CD8-positive, alpha-beta memory T cell (primary cell): Measurements from ENCODE around the gene TRPV6. TPM values are rescaled to one million over a fixed set of nuclear protein-coding genes. Genes with fewer than 3 reads are reported as not detected.
A peak's percentile ranks its signal among the peaks of the same experiment; 100 is the strongest.

Experiments
- CTCF ChIA-PET: fragments of 350-600 bp; sonication (Branson Sonifier 250); formaldehyde crosslinking; loops from one replicate; lab custom pipeline; 2021; ENCODE audit warnings: antibody characterized with exemption; lab: Charles Lee
- POLR2A ChIA-PET: fragments of 350-600 bp; sonication (Branson Sonifier 250); formaldehyde crosslinking; loops from one replicate; lab custom pipeline; 2021; ENCODE audit warnings: antibody characterized with exemption; lab: Charles Lee
- DNase-seq, 5 donors: peaks; one replicate each; pipeline versions ENCODE4 v3.0.0 to v3.0.0-alpha.2; 2020 to 2022; ENCODE audit warnings: mixed read lengths in 1 of 5
- H3K27ac ChIP-seq: one replicate; pipeline ENCODE4 v1.7.0; 2013; ENCODE audit warnings: low read depth, mild to moderate bottlenecking, low read length, moderate library complexity
- H3K27me3 ChIP-seq: 2 replicates; pipeline ENCODE4 v1.7.0; 2013; ENCODE audit warnings: low read length, mild to moderate bottlenecking; ENCODE audit not compliant: insufficient read depth, poor library complexity, severe bottlenecking
- H3K36me3 ChIP-seq: 2 replicates; pipeline ENCODE4 v1.7.0; 2013; ENCODE audit warnings: mild to moderate bottlenecking, low read length, moderate library complexity; ENCODE audit not compliant: insufficient read depth
- H3K4me1 ChIP-seq: 2 replicates; pipeline ENCODE4 v1.7.0; 2013; ENCODE audit warnings: mild to moderate bottlenecking, low read length, moderate library complexity; ENCODE audit not compliant: insufficient read depth
- H3K4me3 ChIP-seq: 2 replicates; pipeline ENCODE4 v1.7.0; 2013; ENCODE audit warnings: mild to moderate bottlenecking, low read length
- H3K9me3 ChIP-seq: 2 replicates; pipeline ENCODE4 v1.7.0; 2013; ENCODE audit warnings: mild to moderate bottlenecking, low read length
- H3K27ac Mint-ChIP-seq, 8 donors: one replicate each; pipeline ENCODE4 v1.8.0; 2020 to 2021; ENCODE audit warnings: mixed read lengths in 8 of 8, mild to moderate bottlenecking in 6 of 8, inconsistent platforms in 3 of 8, moderate library complexity in 3 of 8
- H3K27me3 Mint-ChIP-seq, 2 donors: one replicate each; pipeline ENCODE4 v1.8.0; 2020 to 2021; ENCODE audit warnings: mixed read lengths in 2 of 2, mild to moderate bottlenecking in 1 of 2, moderate library complexity in 1 of 2
- H3K36me3 Mint-ChIP-seq, 3 donors: one replicate each; pipeline ENCODE4 v1.8.0; 2020 to 2021; ENCODE audit warnings: mixed read lengths in 3 of 3, inconsistent platforms in 1 of 3, mild to moderate bottlenecking in 1 of 3
- H3K4me1 Mint-ChIP-seq, 3 donors: one replicate each; pipeline ENCODE4 v1.8.0; 2020 to 2021; ENCODE audit warnings: mixed read lengths in 3 of 3, inconsistent platforms in 1 of 3, mild to moderate bottlenecking in 1 of 3
- H3K4me3 Mint-ChIP-seq, 7 donors: one replicate each; pipeline ENCODE4 v1.8.0; 2020 to 2021; ENCODE audit warnings: mixed read lengths in 7 of 7, mild to moderate bottlenecking in 6 of 7, moderate library complexity in 4 of 7, inconsistent platforms in 2 of 7
- H3K9me3 Mint-ChIP-seq, 5 donors: one replicate each; pipeline ENCODE4 v1.8.0; 2020 to 2022; ENCODE audit warnings: mixed read lengths in 5 of 5, mild to moderate bottlenecking in 3 of 5, moderate library complexity in 2 of 5, inconsistent platforms in 1 of 5
- polyA plus RNA-seq: library from polyadenylated mRNA; unstranded; fragments of 300-500 nt; fragmentation: Illumina TruSeq; gene quantifications from one replicate; pipeline ENCODE4 v1.2.3, GENCODE V29; 2021
- total RNA-seq, 2 experiments: library from RNA; stranded (reverse); gene quantifications; one replicate each; pipeline ENCODE4 v1.2.3, GENCODE V29; 2021

Gene TRPV6
- total and polyA plus RNA-seq, 3 experiments from 2014 or later, result not detected

DNA sequence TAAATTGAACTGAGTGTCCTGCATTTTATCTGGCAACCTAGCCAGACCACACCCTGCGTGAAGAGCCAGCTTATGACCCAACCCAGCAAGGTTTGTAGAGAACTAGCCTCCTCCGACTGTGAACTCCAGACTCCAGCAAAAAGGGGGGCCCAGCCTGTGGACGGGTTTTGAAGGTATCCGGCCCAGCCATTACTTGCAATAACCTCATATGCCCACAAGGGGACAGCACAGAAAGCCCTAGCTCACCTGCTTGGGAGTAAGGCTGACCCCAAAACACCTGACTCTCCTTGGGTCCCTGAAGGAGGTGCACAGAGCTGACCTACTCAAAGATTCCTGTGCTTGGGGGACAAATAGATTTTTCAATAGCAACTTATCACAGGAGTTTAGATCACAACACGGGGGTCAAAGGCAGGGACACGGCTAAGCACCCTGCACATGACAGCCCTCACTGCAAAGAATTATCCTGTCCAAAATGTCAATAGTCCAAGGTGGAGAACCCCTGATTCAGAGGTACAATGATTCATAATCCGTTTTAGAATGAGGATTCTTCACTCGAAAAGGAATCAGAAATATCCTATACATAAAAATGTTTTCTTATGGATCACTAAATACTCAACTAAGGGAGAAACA lies 4.6 kb downstream of the TRPV6 start:
- peaks cover 9 to 42% of the 10 kb centered on the region in 2 donors for H3K27me3 Mint-ChIP-seq
- ChIA-PET CTCF (interaction anchor here (1.0 to 4.0 kb wide), 9 partner anchors 9 to 576 kb away, joined by 3 to 14 read pairs (median 3); no protein-coding TSS in a partner anchor), POLR2A (no interaction called here)
- H3K27me3 ChIP-seq, result no peaks in the 10 kb centered on the region
- DNase-seq, result peak; percentile 13 to 62 (median 29)
- H3K4me1 ChIP-seq, result no peaks in the 10 kb centered on the region
- no peaks in the 10 kb centered on the region for H3K36me3 ChIP-seq
- no peak overlapping the region for H3K27ac Mint-ChIP-seq
- H3K27ac ChIP-seq, result no peak overlapping the region
- no peaks in the 10 kb centered on the region for H3K36me3 Mint-ChIP-seq
- no peak overlapping the region for H3K4me3 Mint-ChIP-seq
- H3K4me3 ChIP-seq, result no peak overlapping the region
- H3K4me1 Mint-ChIP-seq, result peaks cover 0 to 4% (median 0%) of the 10 kb centered on the region in 3 donors
- no peaks in the 10 kb centered on the region for H3K9me3 ChIP-seq
- H3K9me3 Mint-ChIP-seq, result no peaks in the 10 kb centered on the region

DNA sequence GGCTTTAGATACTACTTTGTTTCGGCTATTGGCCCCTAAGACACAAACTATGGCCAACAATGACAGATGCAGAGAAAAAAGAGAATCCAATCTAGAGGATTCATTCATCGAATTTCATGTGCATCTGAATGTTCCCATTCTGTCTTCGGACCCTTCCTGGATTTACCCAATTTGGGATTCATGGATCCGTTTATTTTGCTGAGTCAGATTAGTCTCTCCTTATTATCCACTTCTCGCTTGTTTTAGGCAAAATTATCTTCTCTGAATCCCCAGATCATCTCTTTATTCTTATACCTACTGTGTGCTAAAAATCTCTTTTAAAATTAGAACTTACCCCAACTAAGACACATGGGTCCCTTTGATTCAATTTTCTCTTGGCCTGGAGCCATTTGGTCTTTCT lies 6.5 kb downstream of the TRPV6 start:
- Histone ChIP-seq H3K27ac (no peak overlapping the region), H3K27me3 (no peaks in the 10 kb centered on the region), H3K36me3 (no peaks in the 10 kb centered on the region), H3K4me3 (no peak overlapping the region), H3K4me1 (no peaks in the 10 kb centered on the region), H3K9me3 (no peaks in the 10 kb centered on the region)
- ChIA-PET POLR2A (no interaction called here), CTCF (interaction anchor here (1.1 to 4.0 kb wide), 4 partner anchors 25 to 344 kb away, joined by 3 to 14 read pairs (median 4); no protein-coding TSS in a partner anchor)
- Mint-ChIP-seq H3K9me3 (no peaks in the 10 kb centered on the region), H3K27ac (no peak overlapping the region), H3K4me3 (no peak overlapping the region), H3K36me3 (no peaks in the 10 kb centered on the region), H3K27me3 (peaks cover 9 to 43% of the 10 kb centered on the region in 2 donors), H3K4me1 (peaks cover 0 to 4% (median 0%) of the 10 kb centered on the region in 3 donors)
- DNase-seq, result no peak

DNA sequence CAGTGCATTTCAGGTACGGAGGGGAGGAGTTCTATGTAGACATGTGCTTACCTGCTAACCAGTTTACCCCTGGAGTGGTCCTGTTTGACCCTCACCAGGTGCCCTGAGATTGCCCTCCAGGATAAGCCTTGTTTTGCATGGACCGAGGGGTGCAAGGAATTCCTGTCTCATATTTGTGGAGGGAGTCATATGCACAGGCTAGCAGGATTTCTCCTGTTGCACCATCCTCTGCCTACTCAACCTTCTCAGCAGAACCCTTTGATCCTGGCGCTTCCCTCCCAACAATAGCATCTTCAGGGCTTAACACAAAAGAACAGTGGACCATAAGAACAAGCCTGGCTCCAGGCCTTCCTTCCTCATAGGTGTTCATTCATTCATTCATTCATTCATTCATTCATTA lies 7.2 kb downstream of the TRPV6 start:
- Mint-ChIP-seq H3K9me3 (no peaks in the 10 kb centered on the region), H3K27ac (peak overlapping the region in 1 of 8 donors; percentile 67), H3K36me3 (no peaks in the 10 kb centered on the region), H3K4me3 (no peak overlapping the region), H3K27me3 (peaks cover 9 to 39% of the 10 kb centered on the region in 2 donors), H3K4me1 (peaks cover 0 to 4% (median 0%) of the 10 kb centered on the region in 3 donors)
- H3K27me3 ChIP-seq, result no peaks in the 10 kb centered on the region
- DNase-seq, result no peak
- H3K4me1 ChIP-seq, result no peaks in the 10 kb centered on the region
- ChIA-PET POLR2A (no interaction called here), CTCF (interaction anchor here (1.5 kb wide), 1 partner anchor 12 kb away, joined by 6 read pairs; no protein-coding TSS in a partner anchor)
- H3K36me3 ChIP-seq, result no peaks in the 10 kb centered on the region
- H3K4me3 ChIP-seq, result no peak overlapping the region
- H3K9me3 ChIP-seq, result no peaks in the 10 kb centered on the region
- no peak overlapping the region for H3K27ac ChIP-seq

DNA sequence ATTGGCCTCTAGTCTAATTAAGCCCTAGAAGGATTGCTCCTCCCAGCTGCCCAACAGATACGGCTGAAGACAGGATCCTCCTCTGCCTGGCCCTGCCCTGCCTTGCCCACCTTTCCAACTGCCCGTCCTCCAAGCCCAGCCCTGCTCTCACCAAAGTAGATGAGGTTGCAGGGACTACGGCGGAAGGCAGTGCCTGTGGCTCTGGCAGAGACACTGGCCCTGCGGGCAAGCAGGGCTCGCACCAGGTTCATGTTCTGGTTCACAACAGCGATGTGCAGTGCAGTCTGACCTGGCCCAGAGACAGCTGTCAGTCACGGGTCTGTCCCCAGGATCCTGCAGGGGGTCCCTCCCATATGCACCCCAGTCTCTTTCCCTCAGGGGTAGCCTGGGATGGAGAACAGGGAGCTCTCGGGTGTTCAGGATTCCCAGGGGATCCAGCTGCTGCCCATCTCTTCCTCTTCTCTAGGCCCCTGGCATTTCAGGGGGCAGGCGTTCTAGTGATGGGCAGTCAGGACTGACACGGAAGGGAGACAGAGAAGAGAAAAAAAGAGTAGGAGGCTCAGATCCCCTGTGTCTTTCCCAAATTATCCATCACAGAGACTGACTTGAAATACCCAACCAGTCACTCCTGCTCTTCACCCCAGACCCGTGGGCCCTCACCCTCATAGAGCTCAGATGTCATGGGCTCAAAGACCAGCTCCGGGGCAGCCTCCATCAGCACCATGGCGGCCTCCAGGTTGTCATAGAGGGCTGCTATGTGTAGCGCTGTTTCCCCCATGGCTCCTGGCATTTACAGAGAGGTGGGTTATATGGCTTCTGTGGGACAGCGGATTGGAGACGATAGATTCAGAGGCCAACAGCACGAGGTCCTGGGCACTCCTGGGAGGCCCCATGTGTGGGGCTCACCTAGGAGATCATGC lies 8.3 kb downstream of the TRPV6 start:
- POLR2A ChIA-PET, result no interaction called here
- no peaks in the 10 kb centered on the region for H3K4me1 ChIP-seq
- Mint-ChIP-seq H3K9me3 (no peaks in the 10 kb centered on the region), H3K27ac (no peak overlapping the region), H3K36me3 (no peaks in the 10 kb centered on the region), H3K4me3 (no peak overlapping the region), H3K27me3 (peaks cover 9 to 29% of the 10 kb centered on the region in 2 donors), H3K4me1 (peaks cover 0 to 4% (median 0%) of the 10 kb centered on the region in 3 donors)
- H3K27ac ChIP-seq, result no peak overlapping the region
- H3K36me3 ChIP-seq, result no peaks in the 10 kb centered on the region
- no peak overlapping the region for H3K4me3 ChIP-seq
- H3K27me3 ChIP-seq, result no peaks in the 10 kb centered on the region
- CTCF ChIA-PET, result interaction anchor here (1.5 kb wide), 1 partner anchor 11 kb away, joined by 6 read pairs; no protein-coding TSS in a partner anchor
- H3K9me3 ChIP-seq, result no peaks in the 10 kb centered on the region
- DNase-seq, result no peak

DNA sequence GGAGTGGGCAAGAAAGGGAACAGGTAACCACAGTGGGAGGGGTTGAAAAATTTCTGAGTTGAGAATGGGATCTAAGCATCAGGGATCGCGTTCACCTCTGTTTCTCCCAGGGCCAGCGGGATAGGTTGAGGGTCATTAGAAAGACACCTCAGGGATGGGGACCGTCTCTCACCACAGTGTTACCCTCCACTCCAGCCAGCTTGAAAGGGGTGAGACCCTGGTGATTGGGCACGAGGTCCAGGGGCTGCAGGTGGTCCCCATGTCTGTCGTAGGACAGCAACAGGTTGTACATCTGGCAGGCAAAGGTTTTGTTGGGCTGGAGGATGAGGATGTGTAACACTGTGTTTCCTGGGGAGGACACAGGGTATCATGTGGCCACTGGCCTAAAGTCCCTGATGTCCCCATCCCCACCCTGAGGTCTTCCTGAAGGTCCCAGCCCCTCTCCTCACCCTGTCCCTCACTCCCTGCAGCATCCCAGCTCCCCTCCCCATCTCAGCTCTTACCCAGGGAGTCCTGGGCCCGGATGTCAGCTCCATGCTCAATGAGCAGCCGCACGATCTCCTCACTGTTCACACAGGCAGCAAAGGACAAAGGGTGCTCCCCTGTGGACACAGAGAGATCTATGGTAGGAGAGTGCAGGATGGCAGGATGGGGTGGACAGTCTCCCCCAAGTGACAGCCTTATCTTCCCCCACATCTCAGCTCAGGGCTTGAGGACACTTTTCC lies 9.1 kb downstream of the TRPV6 start:
- Histone ChIP-seq H3K36me3 (no peaks in the 10 kb centered on the region), H3K27ac (no peak overlapping the region), H3K4me3 (no peak overlapping the region), H3K9me3 (no peaks in the 10 kb centered on the region), H3K27me3 (no peaks in the 10 kb centered on the region), H3K4me1 (no peaks in the 10 kb centered on the region)
- ChIA-PET CTCF (no interaction called here), POLR2A (no interaction called here)
- DNase-seq, result no peak
- Mint-ChIP-seq H3K4me3 (no peak overlapping the region), H3K36me3 (peaks cover 0 to 2% (median 0%) of the 10 kb centered on the region in 3 donors), H3K27me3 (peaks cover 6 to 25% of the 10 kb centered on the region in 2 donors), H3K27ac (no peak overlapping the region), H3K9me3 (no peaks in the 10 kb centered on the region), H3K4me1 (peaks cover 0 to 4% (median 0%) of the 10 kb centered on the region in 3 donors)

DNA sequence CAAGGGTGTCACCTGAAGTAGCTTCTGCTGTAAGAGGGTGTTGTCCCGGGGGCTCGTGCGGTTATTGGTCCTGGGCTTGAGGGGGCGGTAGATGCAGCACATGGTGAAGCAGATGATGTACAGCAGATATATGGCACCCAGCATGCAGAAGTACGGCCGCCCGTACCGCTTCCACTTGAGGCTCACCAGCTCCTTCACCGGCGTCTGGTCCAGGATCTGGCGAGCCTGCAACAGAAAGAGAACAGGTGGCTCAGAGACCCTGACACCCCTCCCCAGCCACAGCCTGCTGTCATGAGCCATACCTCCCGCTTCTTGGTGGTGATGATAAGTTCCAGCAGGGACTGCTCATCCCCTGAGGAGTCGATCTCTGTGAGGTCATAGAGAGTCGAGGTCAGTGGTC lies 10.1 kb downstream of the TRPV6 start:
- Histone ChIP-seq H3K4me3 (no peak overlapping the region), H3K27ac (no peak overlapping the region), H3K36me3 (no peaks in the 10 kb centered on the region), H3K4me1 (no peaks in the 10 kb centered on the region), H3K27me3 (no peaks in the 10 kb centered on the region), H3K9me3 (no peaks in the 10 kb centered on the region)
- H3K27ac Mint-ChIP-seq, result no peak overlapping the region
- ChIA-PET CTCF (no interaction called here), POLR2A (no interaction called here)
- peaks cover 0 to 3% (median 2%) of the 10 kb centered on the region in 3 donors for H3K36me3 Mint-ChIP-seq
- no peak for DNase-seq
- peaks cover 2 to 20% of the 10 kb centered on the region in 2 donors for H3K27me3 Mint-ChIP-seq
- no peaks in the 10 kb centered on the region for H3K4me1 Mint-ChIP-seq
- H3K9me3 Mint-ChIP-seq, result no peaks in the 10 kb centered on the region
- peak overlapping the region in 1 of 7 donors; percentile 52 for H3K4me3 Mint-ChIP-seq

DNA sequence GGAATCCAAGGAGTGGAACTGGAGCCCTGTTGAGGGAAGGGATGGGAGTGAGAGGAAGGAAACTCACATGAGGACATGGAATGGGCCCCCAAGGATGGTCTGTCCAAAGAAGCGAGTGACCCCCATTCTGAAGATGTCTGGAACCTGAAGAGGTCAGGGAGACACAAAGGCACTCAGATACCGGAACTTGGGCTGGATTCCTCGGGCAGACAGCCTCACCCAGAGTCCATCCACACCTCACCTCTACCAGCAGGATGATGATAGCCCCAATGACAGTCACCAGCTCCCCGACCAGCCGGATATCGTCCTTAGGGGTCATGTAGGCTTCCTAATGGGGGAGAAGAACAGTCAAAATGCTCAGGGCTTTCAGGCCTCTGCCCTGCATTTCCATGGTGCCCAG lies 10.7 kb downstream of the TRPV6 start:
- ChIA-PET CTCF (no interaction called here), POLR2A (no interaction called here)
- DNase-seq, result no peak
- H3K36me3 Mint-ChIP-seq, result peaks cover 0 to 7% (median 4%) of the 10 kb centered on the region in 3 donors
- H3K9me3 Mint-ChIP-seq, result no peaks in the 10 kb centered on the region
- no peaks in the 10 kb centered on the region for H3K4me1 Mint-ChIP-seq
- H3K4me3 Mint-ChIP-seq, result no peak overlapping the region
- Histone ChIP-seq H3K9me3 (no peaks in the 10 kb centered on the region), H3K4me3 (no peak overlapping the region), H3K4me1 (no peaks in the 10 kb centered on the region), H3K27me3 (no peaks in the 10 kb centered on the region), H3K27ac (no peak overlapping the region), H3K36me3 (no peaks in the 10 kb centered on the region)
- no peak overlapping the region for H3K27ac Mint-ChIP-seq
- H3K27me3 Mint-ChIP-seq, result peaks cover 2 to 15% of the 10 kb centered on the region in 2 donors
